Ovary (tissue), 9 donors: ENCODE measurements around the gene FASTK. TPM values are rescaled to one million over a fixed set of nuclear protein-coding genes. Genes with fewer than 3 reads are reported as not detected.

ENCODE experiments used
- DNase-seq, 5 donors: peaks; one replicate each; pipeline ENCODE4 v3.0.0-alpha.2; 2019 to 2020
- H3K27ac ChIP-seq, 2 donors: fragments of 200-600 bp; one replicate each; pipeline versions ENCODE4 v1.5.1 to v1.8.0; 2019 to 2022
- H3K27me3 ChIP-seq: fragments of 200-600 bp; one replicate; pipeline ENCODE4 v1.8.0; 2022
- H3K36me3 ChIP-seq: fragments of 200-600 bp; sonication (generic); one replicate; pipeline ENCODE4 v1.5.1; 2019
- H3K4me1 ChIP-seq: one replicate; pipeline ENCODE4 v1.8.1; 2013; ENCODE audit warnings: mild to moderate bottlenecking, moderate library complexity; ENCODE audit not compliant: insufficient read depth
- H3K4me3 ChIP-seq: fragments of 200-600 bp; sonication (generic); one replicate; pipeline ENCODE4 v1.5.1; 2017
- H3K9me3 ChIP-seq, 2 donors: fragments of 200-600 bp in 1 of 2; sonication (generic) in 1 of 2; one replicate each; pipeline versions ENCODE4 v1.5.1 to v1.8.1; 2013 to 2019; ENCODE audit warnings: mild to moderate bottlenecking in 1 of 2, moderate library complexity in 1 of 2
- CTCF ChIP-seq, 3 donors: fragments of 450-650 bp in 2 of 3; fragments of 200-600 bp in 1 of 3; IDR thresholded peaks; one replicate each; pipeline versions ENCODE4 v1.5.1 to v1.8.0; 2016 to 2022; ENCODE audit warnings: antibody characterized with exemption in 3 of 3, mild to moderate bottlenecking in 1 of 3
- EP300 ChIP-seq: sonication (generic); formaldehyde crosslinking; IDR thresholded peaks from one replicate; pipeline ENCODE4 v1.6.1; 2017; ENCODE audit warnings: antibody characterized with exemption
- POLR2A ChIP-seq: fragments of 450-650 bp; IDR thresholded peaks from one replicate; pipeline ENCODE4 v1.6.1; 2017; ENCODE audit warnings: antibody characterized with exemption, mild to moderate bottlenecking, moderate library complexity
- WGBS, 3 donors: extraction: QIAGEN DNeasy Blood & Tissue Kit in 1 of 3; methylation state at CpG; one replicate each; pipeline versions ENCODE4 v1.1.5 to v1.1.7; 2013 to 2017; 5-methylcytosine and 5-hydroxymethylcytosine counted together
- intact Hi-C, 4 donors: fragments of 100-400 bp; cut with DNase I; formaldehyde crosslinking; loops; one replicate each; pipeline versions ENCODE4 v1.11.0 to v1.15.1; 2022 to 2023
- polyA plus RNA-seq, 2 donors: library from polyadenylated mRNA; stranded (reverse); fragments of 200-250 nt in 1 of 2; fragments of 350-450 nt in 1 of 2; fragmentation: Illumina TruSeq in 1 of 2; extraction: RNeasy Lipid Tissue Mini Kit (QIAGEN cat#74804) in 1 of 2; gene quantifications; one replicate each; pipeline ENCODE4 v1.2.3, GENCODE V29; 2013 to 2014
- total RNA-seq, 7 donors: library from RNA; depleted of rRNA in 2 of 7; stranded (reverse); fragments of >200 nt in 2 of 7; fragmentation: NEBNext Ultra II Directional in 3 of 7; extraction: Animal tissue kit (Norgen Biotek cat#: 25700) in 3 of 7; gene quantifications; one replicate each; pipeline versions ENCODE4 v1.1.0 to v1.2.4, GENCODE V29; 2016 to 2023
- donor health status: DM: no; HTN: no; CAD: no; lungs with moderate emphysema.
- donor health status: DM: no; HTN: no; CAD: no.
- donor health status: Bipolar disorder and iron deficiency.
- donor health status: DM: yes; HTN: yes; CAD: no.
- donor health status: DM: no; HTN: no; CAD: no.
- donor health status: DM: yes; HTN: yes; CAD: no.

Gene FASTK
- total and polyA plus RNA-seq, 9 donors = 5.4 to 95.2 (median 75.8) TPM

- WGBS, 3 donors = 86 to 91% (median 87%) methylated on average over 22 of the region's 22 CpGs
- Histone ChIP-seq H3K27me3 (no peaks in the 10 kb centered on the region), H3K4me3 (no peak overlapping the region), H3K4me1 (peaks cover 4% of the 10 kb centered on the region), H3K9me3 (no peaks in the 10 kb centered on the region), H3K36me3 (no peaks in the 10 kb centered on the region), H3K27ac (no peak overlapping the region)
- TF ChIP-seq POLR2A (no peak), EP300 (no peak), CTCF (IDR thresholded peaks at IDR 0.05) (no peak)
- intact Hi-C loops = loop anchor here in 1 of 4 donors (5.0 kb wide), 1 partner anchor 181 kb away; no protein-coding TSS in a partner anchor
- DNase-seq = no peak
These were observed 40.3 kb upstream of the FASTK start for GRCh38 chr7:151120896-151121295.

GRCh38 chr7:151119902-151120301 is 39.3 kb upstream of the FASTK start:
- TF ChIP-seq CTCF (IDR thresholded peaks at IDR 0.05) = no peak
- TF ChIP-seq EP300 = no peak
- no peak for TF ChIP-seq POLR2A
- Histone ChIP-seq H3K27ac (no peak overlapping the region), H3K4me1 (no peaks in the 10 kb centered on the region), H3K9me3 (no peaks in the 10 kb centered on the region), H3K27me3 (no peaks in the 10 kb centered on the region), H3K4me3 (no peak overlapping the region), H3K36me3 (no peaks in the 10 kb centered on the region)
- intact Hi-C loops = loop anchor here in 2 of 4 donors (5.0 to 10.0 kb wide), 2 partner anchors 105 to 182 kb away; no protein-coding TSS in a partner anchor
- DNase-seq = no peak
- 68 to 87% (median 79%) methylated on average over 23 to 27 of the region's 27 CpGs for WGBS, 3 donors

GRCh38 chr7:151119055-151119415 is 38.4 kb upstream of the FASTK start:
- Histone ChIP-seq H3K4me3 (no peak overlapping the region), H3K36me3 (no peaks in the 10 kb centered on the region), H3K27me3 (no peaks in the 10 kb centered on the region), H3K4me1 (peaks cover 3% of the 10 kb centered on the region), H3K27ac (no peak overlapping the region), H3K9me3 (no peaks in the 10 kb centered on the region)
- DNase-seq = no peak
- no peak for TF ChIP-seq EP300
- TF ChIP-seq POLR2A = no peak
- TF ChIP-seq CTCF (IDR thresholded peaks at IDR 0.05) = no peak
- 90 to 92% (median 91%) methylated on average over 13 of the region's 13 CpGs for WGBS, 3 donors
- intact Hi-C loops = loop anchor here in 2 of 4 donors (10.0 kb wide), 1 partner anchor 104 kb away; no protein-coding TSS in a partner anchor

GRCh38 chr7:151118108-151119054 is 37.8 kb upstream of the FASTK start:
- intact Hi-C loops = loop anchor here in 2 of 4 donors (10.0 kb wide), 1 partner anchor 104 kb away; no protein-coding TSS in a partner anchor
- no peaks in the 10 kb centered on the region for H3K36me3 ChIP-seq
- H3K9me3 ChIP-seq = no peaks in the 10 kb centered on the region
- no peaks in the 10 kb centered on the region for H3K27me3 ChIP-seq
- peaks cover 3% of the 10 kb centered on the region for H3K4me1 ChIP-seq
- no peak overlapping the region for H3K4me3 ChIP-seq
- no peak for TF ChIP-seq POLR2A
- TF ChIP-seq EP300 = no peak
- DNase-seq = no peak
- no peak overlapping the region for H3K27ac ChIP-seq
- 91 to 94% (median 93%) methylated on average over 38 of the region's 38 CpGs for WGBS, 3 donors

- H3K27me3 ChIP-seq = no peaks in the 10 kb centered on the region
- no peak overlapping the region for H3K27ac ChIP-seq
- 90 to 92% (median 91%) methylated on average over 12 of the region's 12 CpGs for WGBS, 3 donors
- no peak for DNase-seq
- H3K9me3 ChIP-seq = no peaks in the 10 kb centered on the region
- peaks cover 3% of the 10 kb centered on the region for H3K4me1 ChIP-seq
- TF ChIP-seq EP300 (no peak), CTCF (IDR thresholded peaks at IDR 0.05) (no peak), POLR2A (no peak)
- no peaks in the 10 kb centered on the region for H3K36me3 ChIP-seq
- intact Hi-C loops = loop anchor here in 2 of 4 donors (10.0 kb wide), 1 partner anchor 103 kb away; no protein-coding TSS in a partner anchor
- no peak overlapping the region for H3K4me3 ChIP-seq
These were observed 37.0 kb upstream of the FASTK start for GRCh38 chr7:151117565-151117964.
